HEK293 (cell line): ENCODE results near the gene OIP5.

ENCODE experiments used
- BCL11A ChIP-seq: fragments of 450-650 bp; formaldehyde crosslinking; IDR thresholded peaks from 2 replicates; pipeline ENCODE4 v1.5.1; 2016; ENCODE audit warnings: low read depth, missing biosample characterization, missing genetic modification characterization
- BCL11B ChIP-seq: fragments of 450-650 bp; formaldehyde crosslinking; IDR thresholded peaks from 2 replicates; pipeline ENCODE4 v1.5.1; 2016; ENCODE audit warnings: low read depth, missing biosample characterization, missing genetic modification characterization
- GLI2 ChIP-seq: fragments of 450-650 bp; formaldehyde crosslinking; IDR thresholded peaks from 2 replicates; pipeline ENCODE4; 2017; ENCODE audit warnings: missing biosample characterization, missing genetic modification characterization, low read depth, borderline replicate concordance
- GLIS1 ChIP-seq: fragments of 450-650 bp; formaldehyde crosslinking; IDR thresholded peaks from 2 replicates; pipeline ENCODE4 v1.5.1; 2016; ENCODE audit warnings: missing biosample characterization, missing genetic modification characterization
- HOXC10 ChIP-seq: sonication (generic); formaldehyde crosslinking; IDR thresholded peaks from 2 replicates; pipeline ENCODE4 v1.8.1; 2023; ENCODE audit warnings: mild to moderate bottlenecking, missing genetic modification reagents
- SALL2 ChIP-seq: fragments of 450-650 bp; formaldehyde crosslinking; IDR thresholded peaks from 2 replicates; pipeline ENCODE4 v1.5.0; 2017; ENCODE audit warnings: missing biosample characterization, mild to moderate bottlenecking, missing genetic modification characterization, borderline replicate concordance
- TCF7L2 ChIP-seq: IDR thresholded peaks from 2 replicates; pipeline ENCODE4 v1.6.1; 2011; ENCODE audit warnings: low read depth, mild to moderate bottlenecking, inconsistent platforms, low read length, moderate library complexity, borderline replicate concordance
- WT1 ChIP-seq: fragments of 450-650 bp; formaldehyde crosslinking; IDR thresholded peaks from 2 replicates; pipeline ENCODE4 v1.5.1; 2016; ENCODE audit warnings: missing biosample characterization, missing genetic modification characterization
- ZBTB17 ChIP-seq: fragments of 450-650 bp; formaldehyde crosslinking; IDR thresholded peaks from 2 replicates; pipeline ENCODE4 v1.5.1; 2016; ENCODE audit warnings: missing biosample characterization, missing genetic modification characterization
- ZBTB20 ChIP-seq: fragments of 450-650 bp; formaldehyde crosslinking; IDR thresholded peaks from 2 replicates; pipeline ENCODE4 v1.5.1; 2016; ENCODE audit warnings: missing biosample characterization, missing genetic modification characterization
- ZFP41 ChIP-seq: fragments of 450-650 bp; formaldehyde crosslinking; IDR thresholded peaks from 2 replicates; pipeline ENCODE4 v1.5.1; 2016; ENCODE audit warnings: missing biosample characterization, missing genetic modification characterization, borderline replicate concordance
- ZNF132 ChIP-seq: fragments of 450-650 bp; formaldehyde crosslinking; IDR thresholded peaks from 2 replicates; pipeline ENCODE4 v1.5.1; 2017; ENCODE audit warnings: missing biosample characterization, missing genetic modification characterization, borderline replicate concordance
- ZNF138 ChIP-seq: fragments of 450-650 bp; formaldehyde crosslinking; IDR thresholded peaks from 2 replicates; pipeline ENCODE4 v1.5.1; 2016; ENCODE audit warnings: missing biosample characterization, missing genetic modification characterization, borderline replicate concordance
- ZNF175 ChIP-seq: fragments of 450-650 bp; formaldehyde crosslinking; IDR thresholded peaks from 2 replicates; pipeline ENCODE4 v1.5.1; 2016; ENCODE audit warnings: missing biosample characterization, missing genetic modification characterization
- ZNF19 ChIP-seq: fragments of 450-650 bp; formaldehyde crosslinking; IDR thresholded peaks from 2 replicates; pipeline ENCODE4; 2016; ENCODE audit warnings: missing biosample characterization, missing genetic modification characterization, low read depth
- ZNF239 ChIP-seq: fragments of 450-650 bp; formaldehyde crosslinking; IDR thresholded peaks from 2 replicates; pipeline ENCODE4 v1.5.1; 2016; ENCODE audit warnings: missing biosample characterization, missing genetic modification characterization
- ZNF302 ChIP-seq: fragments of 450-650 bp; formaldehyde crosslinking; IDR thresholded peaks from 2 replicates; pipeline ENCODE4 v1.5.1; 2016; ENCODE audit warnings: missing biosample characterization, missing genetic modification characterization, low read depth
- ZNF335 ChIP-seq: fragments of 450-650 bp; formaldehyde crosslinking; conservative IDR thresholded peaks from 2 replicates; pipeline ENCODE4 v1.5.1; 2016; ENCODE audit warnings: missing biosample characterization, missing genetic modification characterization
- ZNF394 ChIP-seq: fragments of 450-650 bp; formaldehyde crosslinking; IDR thresholded peaks from 2 replicates; pipeline ENCODE4 v1.5.1; 2016; ENCODE audit warnings: missing biosample characterization, missing genetic modification characterization, mild to moderate bottlenecking, moderate library complexity, borderline replicate concordance
- ZNF510 ChIP-seq: fragments of 450-650 bp; formaldehyde crosslinking; IDR thresholded peaks from 2 replicates; pipeline ENCODE4 v1.5.1; 2018; ENCODE audit warnings: mild to moderate bottlenecking, missing genetic modification characterization, missing biosample characterization; ENCODE audit not compliant: insufficient replicate concordance
- ZNF548 ChIP-seq: fragments of 450-650 bp; formaldehyde crosslinking; IDR thresholded peaks from 2 replicates; pipeline ENCODE4 v1.5.1; 2016; ENCODE audit warnings: missing biosample characterization, missing genetic modification characterization
- ZNF626 ChIP-seq: fragments of 450-650 bp; sonication (Bioruptor Pico); formaldehyde crosslinking; IDR thresholded peaks from 2 replicates; pipeline ENCODE4 v1.5.1; 2018; ENCODE audit warnings: missing biosample characterization, missing genetic modification characterization, inconsistent platforms
- ZNF76 ChIP-seq: fragments of 450-650 bp; formaldehyde crosslinking; IDR thresholded peaks from 2 replicates; pipeline ENCODE4; 2016; ENCODE audit warnings: low read depth, missing biosample characterization, missing genetic modification characterization, borderline replicate concordance
- ZNF792 ChIP-seq: fragments of 450-650 bp; formaldehyde crosslinking; IDR thresholded peaks from 2 replicates; pipeline ENCODE4 v1.5.1; 2016; ENCODE audit warnings: missing biosample characterization, missing genetic modification characterization
- ZNF837 ChIP-seq: fragments of 450-650 bp; formaldehyde crosslinking; IDR thresholded peaks from 2 replicates; pipeline ENCODE4 v1.5.1; 2016; ENCODE audit warnings: missing biosample characterization, missing genetic modification characterization
- ZNF843 ChIP-seq: fragments of 450-650 bp; formaldehyde crosslinking; IDR thresholded peaks from 2 replicates; pipeline ENCODE4 v1.5.1; 2016; ENCODE audit warnings: missing biosample characterization, missing genetic modification characterization
- TF ChIP-seq, protein P1 (sequence below): fragments of 450-650 bp; formaldehyde crosslinking; IDR thresholded peaks from 2 replicates; pipeline ENCODE4 v1.5.1; 2016; ENCODE audit warnings: missing biosample characterization, missing genetic modification characterization
- TF ChIP-seq, protein P2 (sequence below): fragments of 450-650 bp; formaldehyde crosslinking; IDR thresholded peaks from 2 replicates; pipeline ENCODE4 v1.5.1; 2016; ENCODE audit warnings: missing biosample characterization, missing genetic modification characterization
- TF ChIP-seq, protein P3 (sequence below): fragments of 450-650 bp; formaldehyde crosslinking; IDR thresholded peaks from 2 replicates; pipeline ENCODE4 v1.5.1; 2016; ENCODE audit warnings: missing biosample characterization, missing genetic modification characterization
- TF ChIP-seq, protein P4 (sequence below): fragments of 450-650 bp; formaldehyde crosslinking; IDR thresholded peaks from 2 replicates; pipeline ENCODE4 v1.5.1; 2016; ENCODE audit warnings: missing biosample characterization, missing genetic modification characterization, low read depth
- TF ChIP-seq, protein P5 (sequence below): fragments of 450-650 bp; formaldehyde crosslinking; IDR thresholded peaks from 2 replicates; pipeline ENCODE4 v1.5.1; 2016; ENCODE audit warnings: missing biosample characterization, missing genetic modification characterization

Gene OIP5

DNA sequence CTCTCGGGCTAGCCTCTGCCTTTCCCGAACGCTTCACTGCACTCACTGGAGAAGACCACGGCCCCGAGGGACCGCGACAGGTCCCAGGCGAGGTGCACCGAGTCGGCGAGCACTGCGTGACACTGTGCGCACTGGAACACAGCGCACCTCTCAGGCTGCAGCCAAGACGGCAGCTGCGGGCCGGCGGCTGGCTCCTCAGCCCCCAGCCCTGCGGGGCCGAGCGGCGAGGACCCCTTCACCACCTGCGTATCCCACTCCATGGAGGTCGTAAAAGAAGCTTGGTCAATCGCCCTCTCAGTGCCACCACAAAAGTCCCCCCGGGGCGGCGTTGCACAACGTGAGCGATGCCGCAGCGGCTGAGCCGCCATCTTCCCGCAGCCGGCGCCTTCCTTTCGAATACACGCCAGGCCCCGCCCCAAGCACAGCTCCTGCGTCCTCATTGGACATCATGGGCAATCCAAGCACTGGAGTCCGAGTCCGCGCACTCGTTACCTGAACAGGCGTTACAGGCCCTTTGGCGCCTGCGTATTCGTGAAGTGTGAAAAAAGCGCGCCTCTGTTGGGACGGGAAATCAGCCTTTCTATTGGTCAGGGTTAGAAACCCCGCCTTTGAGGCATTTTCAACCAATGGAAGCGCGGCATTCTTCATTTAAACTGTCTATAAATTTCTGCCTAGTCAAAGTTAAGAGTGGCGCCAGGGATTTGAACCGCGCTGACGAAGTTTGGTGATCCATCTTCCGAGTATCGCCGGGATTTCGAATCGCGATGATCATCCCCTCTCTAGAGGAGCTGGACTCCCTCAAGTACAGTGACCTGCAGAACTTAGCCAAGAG lies at the start of gene OIP5, which contains the start of gene NUSAP1 (continued):
- no peak for TF ChIP-seq ZNF175 (tag by site-specific recombination)
- TF ChIP-seq ZNF335 (tag by site-specific recombination): peak; percentile 91
- no peak for TF ChIP-seq ZNF132 (tag by site-specific recombination)
- TF ChIP-seq, protein P1, sequence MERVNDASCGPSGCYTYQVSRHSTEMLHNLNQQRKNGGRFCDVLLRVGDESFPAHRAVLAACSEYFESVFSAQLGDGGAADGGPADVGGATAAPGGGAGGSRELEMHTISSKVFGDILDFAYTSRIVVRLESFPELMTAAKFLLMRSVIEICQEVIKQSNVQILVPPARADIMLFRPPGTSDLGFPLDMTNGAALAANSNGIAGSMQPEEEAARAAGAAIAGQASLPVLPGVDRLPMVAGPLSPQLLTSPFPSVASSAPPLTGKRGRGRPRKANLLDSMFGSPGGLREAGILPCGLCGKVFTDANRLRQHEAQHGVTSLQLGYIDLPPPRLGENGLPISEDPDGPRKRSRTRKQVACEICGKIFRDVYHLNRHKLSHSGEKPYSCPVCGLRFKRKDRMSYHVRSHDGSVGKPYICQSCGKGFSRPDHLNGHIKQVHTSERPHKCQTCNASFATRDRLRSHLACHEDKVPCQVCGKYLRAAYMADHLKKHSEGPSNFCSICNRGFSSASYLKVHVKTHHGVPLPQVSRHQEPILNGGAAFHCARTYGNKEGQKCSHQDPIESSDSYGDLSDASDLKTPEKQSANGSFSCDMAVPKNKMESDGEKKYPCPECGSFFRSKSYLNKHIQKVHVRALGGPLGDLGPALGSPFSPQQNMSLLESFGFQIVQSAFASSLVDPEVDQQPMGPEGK (tag by site-specific recombination): peak; percentile 64
- TF ChIP-seq ZNF837 (tag by site-specific recombination): no peak
- no peak for TF ChIP-seq ZNF138 (tag by site-specific recombination)
- TF ChIP-seq, protein P2, sequence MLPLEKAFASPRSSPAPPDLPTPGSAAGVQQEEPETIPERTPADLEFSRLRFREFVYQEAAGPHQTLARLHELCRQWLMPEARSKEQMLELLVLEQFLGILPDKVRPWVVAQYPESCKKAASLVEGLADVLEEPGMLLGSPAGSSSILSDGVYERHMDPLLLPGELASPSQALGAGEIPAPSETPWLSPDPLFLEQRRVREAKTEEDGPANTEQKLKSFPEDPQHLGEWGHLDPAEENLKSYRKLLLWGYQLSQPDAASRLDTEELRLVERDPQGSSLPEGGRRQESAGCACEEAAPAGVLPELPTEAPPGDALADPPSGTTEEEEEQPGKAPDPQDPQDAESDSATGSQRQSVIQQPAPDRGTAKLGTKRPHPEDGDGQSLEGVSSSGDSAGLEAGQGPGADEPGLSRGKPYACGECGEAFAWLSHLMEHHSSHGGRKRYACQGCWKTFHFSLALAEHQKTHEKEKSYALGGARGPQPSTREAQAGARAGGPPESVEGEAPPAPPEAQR (tag by site-specific recombination): no peak
- TF ChIP-seq ZNF510: no peak
- TF ChIP-seq ZNF394 (tag by site-specific recombination): peak; percentile 58; the same call in 1 of the 2 replicates
- no peak for TF ChIP-seq BCL11A (tag by site-specific recombination)
- TF ChIP-seq, protein P3, sequence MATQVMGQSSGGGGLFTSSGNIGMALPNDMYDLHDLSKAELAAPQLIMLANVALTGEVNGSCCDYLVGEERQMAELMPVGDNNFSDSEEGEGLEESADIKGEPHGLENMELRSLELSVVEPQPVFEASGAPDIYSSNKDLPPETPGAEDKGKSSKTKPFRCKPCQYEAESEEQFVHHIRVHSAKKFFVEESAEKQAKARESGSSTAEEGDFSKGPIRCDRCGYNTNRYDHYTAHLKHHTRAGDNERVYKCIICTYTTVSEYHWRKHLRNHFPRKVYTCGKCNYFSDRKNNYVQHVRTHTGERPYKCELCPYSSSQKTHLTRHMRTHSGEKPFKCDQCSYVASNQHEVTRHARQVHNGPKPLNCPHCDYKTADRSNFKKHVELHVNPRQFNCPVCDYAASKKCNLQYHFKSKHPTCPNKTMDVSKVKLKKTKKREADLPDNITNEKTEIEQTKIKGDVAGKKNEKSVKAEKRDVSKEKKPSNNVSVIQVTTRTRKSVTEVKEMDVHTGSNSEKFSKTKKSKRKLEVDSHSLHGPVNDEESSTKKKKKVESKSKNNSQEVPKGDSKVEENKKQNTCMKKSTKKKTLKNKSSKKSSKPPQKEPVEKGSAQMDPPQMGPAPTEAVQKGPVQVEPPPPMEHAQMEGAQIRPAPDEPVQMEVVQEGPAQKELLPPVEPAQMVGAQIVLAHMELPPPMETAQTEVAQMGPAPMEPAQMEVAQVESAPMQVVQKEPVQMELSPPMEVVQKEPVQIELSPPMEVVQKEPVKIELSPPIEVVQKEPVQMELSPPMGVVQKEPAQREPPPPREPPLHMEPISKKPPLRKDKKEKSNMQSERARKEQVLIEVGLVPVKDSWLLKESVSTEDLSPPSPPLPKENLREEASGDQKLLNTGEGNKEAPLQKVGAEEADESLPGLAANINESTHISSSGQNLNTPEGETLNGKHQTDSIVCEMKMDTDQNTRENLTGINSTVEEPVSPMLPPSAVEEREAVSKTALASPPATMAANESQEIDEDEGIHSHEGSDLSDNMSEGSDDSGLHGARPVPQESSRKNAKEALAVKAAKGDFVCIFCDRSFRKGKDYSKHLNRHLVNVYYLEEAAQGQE: no peak
- TF ChIP-seq ZNF19 (tag by site-specific recombination): no peak
- TF ChIP-seq HOXC10 (CRISPR knock-in tag): no peak
- no peak for TF ChIP-seq ZNF239 (tag by site-specific recombination)
- TF ChIP-seq ZBTB17 (tag by site-specific recombination): peak; percentile 90
- TF ChIP-seq ZNF843 (tag by site-specific recombination): peak; percentile 42; the same call in 1 of the 2 replicates
- TF ChIP-seq ZNF626: no peak
- TF ChIP-seq, protein P4, sequence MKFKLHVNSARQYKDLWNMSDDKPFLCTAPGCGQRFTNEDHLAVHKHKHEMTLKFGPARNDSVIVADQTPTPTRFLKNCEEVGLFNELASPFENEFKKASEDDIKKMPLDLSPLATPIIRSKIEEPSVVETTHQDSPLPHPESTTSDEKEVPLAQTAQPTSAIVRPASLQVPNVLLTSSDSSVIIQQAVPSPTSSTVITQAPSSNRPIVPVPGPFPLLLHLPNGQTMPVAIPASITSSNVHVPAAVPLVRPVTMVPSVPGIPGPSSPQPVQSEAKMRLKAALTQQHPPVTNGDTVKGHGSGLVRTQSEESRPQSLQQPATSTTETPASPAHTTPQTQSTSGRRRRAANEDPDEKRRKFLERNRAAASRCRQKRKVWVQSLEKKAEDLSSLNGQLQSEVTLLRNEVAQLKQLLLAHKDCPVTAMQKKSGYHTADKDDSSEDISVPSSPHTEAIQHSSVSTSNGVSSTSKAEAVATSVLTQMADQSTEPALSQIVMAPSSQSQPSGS (tag by site-specific recombination): no peak
- TF ChIP-seq, protein P5, sequence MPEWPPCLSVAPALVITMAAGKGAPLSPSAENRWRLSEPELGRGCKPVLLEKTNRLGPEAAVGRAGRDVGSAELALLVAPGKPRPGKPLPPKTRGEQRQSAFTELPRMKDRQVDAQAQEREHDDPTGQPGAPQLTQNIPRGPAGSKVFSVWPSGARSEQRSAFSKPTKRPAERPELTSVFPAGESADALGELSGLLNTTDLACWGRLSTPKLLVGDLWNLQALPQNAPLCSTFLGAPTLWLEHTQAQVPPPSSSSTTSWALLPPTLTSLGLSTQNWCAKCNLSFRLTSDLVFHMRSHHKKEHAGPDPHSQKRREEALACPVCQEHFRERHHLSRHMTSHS (tag by site-specific recombination): no peak
- 0 out of 2 replicates have a peak, but pooled peaks have one; percentile 14 for TF ChIP-seq ZNF792
- TF ChIP-seq GLIS1 (tag by site-specific recombination): peak; percentile 29; the same call in 1 of the 2 replicates
- TF ChIP-seq ZNF302 (tag by site-specific recombination): no peak
- TF ChIP-seq ZBTB20 (tag by site-specific recombination): peak; percentile 25; the same call in 1 of the 2 replicates
- TF ChIP-seq BCL11B (tag by site-specific recombination): no peak
- no peak for TF ChIP-seq TCF7L2
- no peak for TF ChIP-seq ZNF548
- no peak; the same call in 1 of the 2 replicates for TF ChIP-seq ZNF76
- no peak for TF ChIP-seq ZFP41
- TF ChIP-seq GLI2: no peak
- TF ChIP-seq SALL2 (tag by site-specific recombination): no peak
- peak; percentile 52; the same call in 1 of the 2 replicates for TF ChIP-seq WT1
